Upper lobe of left lung (tissue), 6 donors: ENCODE data around the gene SUPT4H1. TPM values are rescaled to one million over a fixed set of nuclear protein-coding genes. Genes with fewer than 3 reads are reported as not detected.
A peak's percentile ranks its signal among the peaks of the same experiment; 100 is the strongest.

Experiments used
- ATAC-seq, 2 donors: fragments of 200-7000 bp; cut with Tn5 transposase; one replicate each; pipeline ENCODE4 v1.9.1; 2022; ENCODE audit warnings: mild to moderate bottlenecking in 2 of 2, moderate library complexity in 2 of 2; ENCODE audit not compliant: low FRiP score in 2 of 2
- DNase-seq, 2 donors: peaks; one replicate each; pipeline ENCODE4 v3.0.0-alpha.2; 2019 to 2020
- H3K27ac ChIP-seq, 4 donors: fragments of 200-600 bp; sonication (generic); one replicate each; pipeline ENCODE4 v1.5.1; 2016 to 2019
- H3K27me3 ChIP-seq, 4 donors: fragments of 200-600 bp; sonication (generic); one replicate each; pipeline ENCODE4 v1.5.1; 2017 to 2019
- H3K36me3 ChIP-seq, 4 donors: fragments of 200-600 bp; sonication (generic); one replicate each; pipeline ENCODE4 v1.5.1; 2016 to 2019
- H3K4me1 ChIP-seq, 4 donors: fragments of 200-600 bp; sonication (generic); one replicate each; pipeline ENCODE4 v1.5.1; 2018 to 2019
- H3K4me3 ChIP-seq, 4 donors: fragments of 200-600 bp; sonication (generic); one replicate each; pipeline ENCODE4 v1.5.1; 2017 to 2019; ENCODE audit warnings: mild to moderate bottlenecking in 2 of 4, moderate library complexity in 1 of 4
- H3K9me3 ChIP-seq, 4 donors: fragments of 200-600 bp; sonication (generic); one replicate each; pipeline ENCODE4 v1.5.1; 2018 to 2019
- CTCF ChIP-seq, 6 experiments: fragments of 450-650 bp in 4 of 6; fragments of 200-600 bp in 2 of 6; sonication (generic) in 2 of 6; IDR thresholded peaks; one replicate each; pipeline ENCODE4 v1.5.1; 2016 to 2019; ENCODE audit warnings: antibody characterized with exemption in 6 of 6
- EP300 ChIP-seq, 4 donors: sonication (generic); formaldehyde crosslinking; IDR thresholded peaks; one replicate each; pipeline ENCODE4 v1.5.1; 2017; ENCODE audit warnings: antibody characterized with exemption in 4 of 4, control low read depth in 2 of 4
- POLR2A ChIP-seq, 4 donors: fragments of 450-650 bp; IDR thresholded peaks; one replicate each; pipeline ENCODE4 v1.5.1; 2016 to 2017; ENCODE audit warnings: antibody characterized with exemption in 4 of 4, mild to moderate bottlenecking in 2 of 4
- POLR2AphosphoS5 ChIP-seq, 2 donors: sonication (generic); formaldehyde crosslinking; IDR thresholded peaks; one replicate each; pipeline ENCODE4 v1.5.1; 2017; ENCODE audit warnings: antibody characterized with exemption in 2 of 2
- WGBS, 2 donors: methylation state at CpG; one replicate each; pipeline ENCODE4 v1.1.5; 2017 to 2018; 5-methylcytosine and 5-hydroxymethylcytosine counted together
- total RNA-seq, 6 donors: library from RNA; depleted of rRNA in 4 of 6; stranded (reverse); fragments of >200 nt in 4 of 6; gene quantifications; one replicate each; pipeline versions ENCODE4 v1.1.0 to v1.2.1, GENCODE V29; 2016 to 2021
- donor health status: DM: no; HTN: no; CAD: no; lungs with moderate emphysema.
- donor health status: DM: no; HTN: yes; CAD: no; lungs with severe emphysema.

The SUPT4H1 gene
- total RNA-seq, 6 donors from 2014 or later, result 22.0 to 80.5 (median 40.4) TPM

GRCh38 chr17:58304750-58305486 lies 47.1 kb downstream of the SUPT4H1 start:
- Histone ChIP-seq H3K27ac (no peak overlapping the region), H3K4me1 (no peaks in the 10 kb centered on the region), H3K9me3 (no peaks in the 10 kb centered on the region), H3K4me3 (no peak overlapping the region), H3K36me3 (no peaks in the 10 kb centered on the region), H3K27me3 (no peaks in the 10 kb centered on the region)
- no peak for ATAC-seq
- WGBS, 2 donors, result 91 to 95% methylated on average over 10 to 12 of the region's 14 CpGs
- DNase-seq, result peak in 1 of 2 donors; percentile 54
- TF ChIP-seq POLR2A (IDR thresholded peaks at IDR 0.05), result no peak
- no peak for TF ChIP-seq EP300 (IDR thresholded peaks at IDR 0.05)
- TF ChIP-seq POLR2AphosphoS5 (IDR thresholded peaks at IDR 0.05), result no peak
- TF ChIP-seq CTCF (IDR thresholded peaks at IDR 0.05), result no peak

GRCh38 chr17:58303971-58304749 lies 47.8 kb downstream of the SUPT4H1 start:
- 44 to 64% methylated on average over 3 to 10 of the region's 10 CpGs for WGBS, 2 donors
- Histone ChIP-seq H3K27ac (no peak overlapping the region), H3K36me3 (no peaks in the 10 kb centered on the region), H3K4me1 (no peaks in the 10 kb centered on the region), H3K9me3 (no peaks in the 10 kb centered on the region), H3K27me3 (no peaks in the 10 kb centered on the region), H3K4me3 (no peak overlapping the region)
- DNase-seq (peak; percentile 61 to 91), ATAC-seq (peak; percentile 52 to 72)
- TF ChIP-seq CTCF (IDR thresholded peaks at IDR 0.05) (peak; percentile 59 to 79 (median 70)), EP300 (IDR thresholded peaks at IDR 0.05) (no peak)

GRCh38 chr17:58302919-58303585 lies 48.9 kb downstream of the SUPT4H1 start:
- no peaks in the 10 kb centered on the region for H3K27me3 ChIP-seq
- no peak for DNase-seq

More at GRCh38 chr17:58302919-58303585, 48.9 kb downstream of the SUPT4H1 start:
- ATAC-seq, result no peak
- no peak for TF ChIP-seq POLR2A (IDR thresholded peaks at IDR 0.05)
- TF ChIP-seq CTCF (IDR thresholded peaks at IDR 0.05), result no peak
- TF ChIP-seq EP300 (IDR thresholded peaks at IDR 0.05), result no peak
- TF ChIP-seq POLR2AphosphoS5 (IDR thresholded peaks at IDR 0.05), result no peak
- no peak overlapping the region for H3K4me3 ChIP-seq
- H3K4me1 ChIP-seq, result no peaks in the 10 kb centered on the region
- no peaks in the 10 kb centered on the region for H3K9me3 ChIP-seq
- no peak overlapping the region for H3K27ac ChIP-seq
- no peaks in the 10 kb centered on the region for H3K36me3 ChIP-seq
- 90 to 98% methylated on average over 4 to 9 of the region's 9 CpGs for WGBS, 2 donors
